Activated B cell treated with CpG ODN at 0.5 μM for 24 hours (primary cell): ENCODE results near the gene ZNF280C. TPM values are rescaled to one million over a fixed set of nuclear protein-coding genes. Genes with fewer than 3 reads are reported as not detected.
A peak's percentile ranks its signal among the peaks of the same experiment; 100 is the strongest.

Source experiments
- ATAC-seq: fragments of 200-7000 bp; cut with Tn5 transposase; one replicate; pipeline ENCODE4 v1.10.0; 2021; ENCODE audit warnings: low read depth, mild to moderate bottlenecking, moderate library complexity
- CTCF ChIA-PET: fragments of 350-600 bp; sonication (Branson Sonifier 250); formaldehyde crosslinking; loops from one replicate; lab custom pipeline; 2021; ENCODE audit warnings: antibody characterized with exemption; lab: Charles Lee
- POLR2A ChIA-PET: fragments of 350-600 bp; sonication (Branson Sonifier 250); formaldehyde crosslinking; loops from one replicate; lab custom pipeline; 2021; ENCODE audit warnings: antibody characterized with exemption; lab: Charles Lee
- DNase-seq: peaks from one replicate; pipeline ENCODE4 v3.0.0; 2022
- H3K27ac Mint-ChIP-seq: one replicate; pipeline ENCODE4 v1.8.0; 2020; ENCODE audit warnings: mixed read lengths
- H3K27me3 Mint-ChIP-seq: one replicate; pipeline ENCODE4 v1.8.0; 2021; ENCODE audit warnings: mixed read lengths
- H3K36me3 Mint-ChIP-seq: one replicate; pipeline ENCODE4 v1.8.0; 2021; ENCODE audit warnings: low read depth, mixed read lengths
- H3K4me1 Mint-ChIP-seq: one replicate; pipeline ENCODE4 v1.8.0; 2021; ENCODE audit warnings: mixed read lengths
- H3K4me3 Mint-ChIP-seq: one replicate; pipeline ENCODE4 v1.8.0; 2020; ENCODE audit warnings: mild to moderate bottlenecking, mixed read lengths
- H3K9me3 Mint-ChIP-seq: one replicate; pipeline ENCODE4 v1.8.0; 2020; ENCODE audit warnings: mixed read lengths
- CTCF ChIP-seq: fragments of 200-600 bp; IDR thresholded peaks from one replicate; pipeline ENCODE4 v1.8.0; 2022; ENCODE audit warnings: antibody characterized with exemption, mild to moderate bottlenecking
- intact Hi-C: fragments of 100-400 bp; cut with micrococcal nuclease; formaldehyde crosslinking; loops from one replicate; pipeline ENCODE4 v1.15.1; 2024
- total RNA-seq: library from RNA; stranded (reverse); gene quantifications from 2 replicates; pipeline ENCODE4 v1.2.3, GENCODE V29; 2022

ZNF280C gene
- total RNA-seq, 1 donor from 2014 or later: 9.1 TPM

DNA sequence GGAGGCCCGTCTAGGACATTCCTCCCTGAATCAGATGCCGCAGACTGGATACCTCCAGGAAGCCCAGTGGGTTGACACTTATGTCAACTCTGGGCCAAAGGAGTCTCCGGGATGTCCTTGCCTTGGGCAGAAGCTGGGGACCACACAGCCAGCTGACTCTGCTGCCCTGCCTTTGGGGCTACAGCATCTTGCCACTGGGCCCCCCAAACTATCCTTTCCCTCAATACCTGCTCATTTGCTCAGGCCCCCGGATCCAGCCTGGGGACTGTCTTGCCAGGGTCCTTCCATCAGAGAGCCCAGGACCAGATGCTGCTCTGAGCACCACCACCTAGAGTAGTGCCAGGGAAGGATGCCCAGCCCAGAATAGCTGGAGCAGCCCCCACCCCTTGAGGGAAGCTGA lies 77.9 kb downstream of the ZNF280C start:
- Mint-ChIP-seq H3K27me3 (no peaks in the 10 kb centered on the region), H3K9me3 (no peaks in the 10 kb centered on the region), H3K4me3 (no peak overlapping the region), H3K36me3 (no peaks in the 10 kb centered on the region), H3K4me1 (peaks cover 7% of the 10 kb centered on the region), H3K27ac (no peak overlapping the region)
- ATAC-seq (no peak), DNase-seq (no peak)
- TF ChIP-seq CTCF: no peak
- ChIA-PET CTCF (interaction anchor here (0.9 to 6.8 kb wide), 5 partner anchors 14 to 265 kb away, joined by 3 to 80 read pairs (median 7); no protein-coding TSS in a partner anchor), POLR2A (interaction anchor here (0.6 kb wide), 1 partner anchor 33 kb away, joined by 6 read pairs; no protein-coding TSS in a partner anchor)
- intact Hi-C loops: loop anchor here (10.0 kb wide), 1 partner anchor 266 kb away; no protein-coding TSS in a partner anchor

GRCh38 chrX:130186651-130187050 lies 82.0 kb downstream of the ZNF280C start:
- Mint-ChIP-seq H3K4me1 (peaks cover 13% of the 10 kb centered on the region), H3K36me3 (no peaks in the 10 kb centered on the region), H3K27ac (no peak overlapping the region), H3K27me3 (no peaks in the 10 kb centered on the region), H3K4me3 (no peak overlapping the region), H3K9me3 (no peaks in the 10 kb centered on the region)
- no peak for ATAC-seq
- no peak for DNase-seq
- TF ChIP-seq CTCF: no peak
- ChIA-PET POLR2A (interaction anchor here (0.9 kb wide), 1 partner anchor 11 kb away, joined by 3 read pairs; no protein-coding TSS in a partner anchor), CTCF (interaction anchor here (2.7 kb wide), 1 partner anchor 106 kb away, joined by 11 read pairs; no protein-coding TSS in a partner anchor)
- intact Hi-C loops: no loop called here

- intact Hi-C loops: no loop called here
- H3K4me3 Mint-ChIP-seq: no peak overlapping the region
- no peak for ATAC-seq
- H3K9me3 Mint-ChIP-seq: no peaks in the 10 kb centered on the region
- TF ChIP-seq CTCF: no peak
- H3K4me1 Mint-ChIP-seq: peaks cover 15% of the 10 kb centered on the region
- ChIA-PET CTCF (no interaction called here), POLR2A (interaction anchor here (0.7 kb wide), 2 partner anchors 27 to 581 kb away, joined by 3 to 4 read pairs; no protein-coding TSS in a partner anchor)
- peak overlapping the region; percentile 50 for H3K27ac Mint-ChIP-seq
- DNase-seq: no peak
- H3K27me3 Mint-ChIP-seq: no peaks in the 10 kb centered on the region
- peaks cover under 1% of the 10 kb centered on the region for H3K36me3 Mint-ChIP-seq
Measured at GRCh38 chrX:130184857-130185256, 83.8 kb downstream of the ZNF280C start.

- peaks cover 20% of the 10 kb centered on the region for H3K4me1 Mint-ChIP-seq
- H3K27me3 Mint-ChIP-seq: no peaks in the 10 kb centered on the region
- H3K27ac Mint-ChIP-seq: peak overlapping the region; percentile 71
- ChIA-PET CTCF (no interaction called here), POLR2A (interaction anchor here (0.7 kb wide), 1 partner anchor 26 kb away, joined by 4 read pairs; no protein-coding TSS in a partner anchor)
- peaks cover 5% of the 10 kb centered on the region for H3K36me3 Mint-ChIP-seq
- no peak overlapping the region for H3K4me3 Mint-ChIP-seq
- ATAC-seq (no peak), DNase-seq (no peak)
- H3K9me3 Mint-ChIP-seq: no peaks in the 10 kb centered on the region
- intact Hi-C loops: no loop called here
- no peak for TF ChIP-seq CTCF
Measured at GRCh38 chrX:130184168-130184567, 84.5 kb downstream of the ZNF280C start.

DNA sequence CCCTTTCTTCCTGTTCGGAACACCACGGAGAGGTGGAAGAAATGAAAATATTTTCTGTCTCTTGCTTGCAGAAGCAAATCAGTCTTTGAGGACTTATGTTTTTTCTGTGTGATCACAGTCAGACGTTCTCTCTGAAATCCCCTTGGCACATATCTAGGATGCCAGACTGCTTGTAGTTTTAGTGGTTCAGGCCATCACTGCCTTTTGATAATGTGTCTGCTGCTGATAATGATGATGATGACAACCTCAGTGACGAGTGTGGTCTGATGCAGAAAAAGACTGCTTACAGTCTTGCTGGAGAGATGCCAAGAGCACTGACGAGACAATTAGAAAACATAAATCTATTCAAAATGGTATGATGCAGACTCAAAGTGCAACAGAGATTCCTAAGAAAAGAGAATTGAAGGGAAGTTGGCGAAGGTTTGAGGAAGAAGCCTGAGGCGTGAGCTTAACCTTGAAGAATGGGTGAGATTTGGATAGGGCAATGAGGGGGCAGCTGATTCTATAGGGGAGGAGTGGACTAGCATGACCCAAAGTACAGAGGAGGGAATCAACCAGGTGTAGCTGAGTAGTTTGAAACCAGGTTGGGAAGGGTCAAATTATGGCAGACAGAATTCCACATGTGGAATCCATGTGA lies 89.0 kb downstream of the ZNF280C start:
- Mint-ChIP-seq H3K27ac (no peak overlapping the region), H3K4me3 (no peak overlapping the region), H3K27me3 (no peaks in the 10 kb centered on the region), H3K4me1 (peaks cover 42% of the 10 kb centered on the region), H3K36me3 (peaks cover 5% of the 10 kb centered on the region), H3K9me3 (no peaks in the 10 kb centered on the region)
- ChIA-PET CTCF (no interaction called here), POLR2A (interaction anchor here (0.7 to 1.0 kb wide), 2 partner anchors 14 to 453 kb away, joined by 3 read pairs; partner anchors contain the start of gene AIFM1)
- ATAC-seq (no peak), DNase-seq (no peak)
- intact Hi-C loops: no loop called here
- TF ChIP-seq CTCF: no peak
